Small intestine (tissue), 7 donors: ENCODE results near the gene DCAF8. TPM values are rescaled to one million over a fixed set of nuclear protein-coding genes. Genes with fewer than 3 reads are reported as not detected.

ENCODE experiments used
- DNase-seq, 2 donors: peaks; one replicate each; pipeline versions ENCODE4 v3.0.0 to v3.0.0-alpha.2; 2013
- FAIRE-seq: peaks from 2 replicates; lab custom pipeline; 2012; peaks lifted over from hg19 to GRCh38; lab: Jason Lieb, UNC
- H3K27ac ChIP-seq, 3 donors: one replicate each; pipeline ENCODE4 v1.5.1; 2013; ENCODE audit warnings: low read length in 2 of 3, mild to moderate bottlenecking in 2 of 3, control low read depth in 1 of 3, inconsistent platforms in 1 of 3, low read depth in 1 of 3, moderate library complexity in 1 of 3
- H3K27me3 ChIP-seq, 3 donors: one replicate each; pipeline ENCODE4 v1.6.1; 2013; ENCODE audit warnings: low read length in 3 of 3, inconsistent platforms in 1 of 3; ENCODE audit not compliant: control insufficient read depth in 3 of 3, insufficient read depth in 3 of 3
- H3K36me3 ChIP-seq, 3 donors: one replicate each; pipeline ENCODE4 v1.6.1; 2013; ENCODE audit warnings: low read length in 3 of 3, inconsistent platforms in 1 of 3, low read depth in 1 of 3, mild to moderate bottlenecking in 1 of 3, moderate library complexity in 1 of 3; ENCODE audit not compliant: control insufficient read depth in 3 of 3, insufficient read depth in 2 of 3
- H3K4me1 ChIP-seq, 3 donors: one replicate each; pipeline ENCODE4 v1.6.1; 2013; ENCODE audit warnings: low read length in 2 of 3, inconsistent platforms in 1 of 3, low read depth in 1 of 3, mild to moderate bottlenecking in 1 of 3, moderate library complexity in 1 of 3; ENCODE audit not compliant: control insufficient read depth in 3 of 3, insufficient read depth in 2 of 3
- H3K4me3 ChIP-seq, 3 donors: one replicate each; pipeline ENCODE4 v1.5.1; 2013; ENCODE audit warnings: low read length in 3 of 3, control low read depth in 1 of 3, inconsistent platforms in 1 of 3, low read depth in 1 of 3, mild to moderate bottlenecking in 1 of 3, moderate library complexity in 1 of 3
- H3K9me3 ChIP-seq, 2 donors: one replicate each; pipeline ENCODE4 v1.6.1; 2013; ENCODE audit warnings: low read depth in 1 of 2, low read length in 1 of 2; ENCODE audit not compliant: control insufficient read depth in 2 of 2, insufficient read depth in 1 of 2
- WGBS, 3 donors: extraction: QIAGEN DNeasy Blood & Tissue Kit; methylation state at CpG; one replicate each; pipeline ENCODE4 v1.1.7; 2013; 5-methylcytosine and 5-hydroxymethylcytosine counted together
- polyA plus RNA-seq, 4 donors: library from polyadenylated mRNA; stranded (reverse) in 3 of 4; unstranded in 1 of 4; fragments of 200-250 nt in 3 of 4; fragments of 120-200 nt in 1 of 4; gene quantifications; one replicate each; pipeline versions ENCODE4 v1.2.1 to v1.2.3, GENCODE V29; 2013
- donor health status: healthy with polysubstance abuse.
- donor health status: control.
- donor health status: control.
- donor health status: Bipolar disorder and iron deficiency.
- donor health status: healthy.

The DCAF8 gene
- polyA plus RNA-seq, 4 donors, result 43.5 to 145 (median 59.1) TPM

GRCh38 chr1:160257411-160258015 is 4.8 kb downstream of the DCAF8 start:
- FAIRE-seq (no peak), DNase-seq (no peak)
- no peaks in the 10 kb centered on the region for H3K9me3 ChIP-seq
- H3K4me1 ChIP-seq, result peaks cover 3 to 10% (median 5%) of the 10 kb centered on the region in 3 donors
- peaks cover 0 to 10% (median 0%) of the 10 kb centered on the region in 3 donors for H3K36me3 ChIP-seq
- H3K27me3 ChIP-seq, result no peaks in the 10 kb centered on the region
- 96 to 97% (median 96%) methylated on average over 6 of the region's 6 CpGs for WGBS, 3 donors
- no peak overlapping the region for H3K27ac ChIP-seq
- H3K4me3 ChIP-seq, result no peak overlapping the region

DNA sequence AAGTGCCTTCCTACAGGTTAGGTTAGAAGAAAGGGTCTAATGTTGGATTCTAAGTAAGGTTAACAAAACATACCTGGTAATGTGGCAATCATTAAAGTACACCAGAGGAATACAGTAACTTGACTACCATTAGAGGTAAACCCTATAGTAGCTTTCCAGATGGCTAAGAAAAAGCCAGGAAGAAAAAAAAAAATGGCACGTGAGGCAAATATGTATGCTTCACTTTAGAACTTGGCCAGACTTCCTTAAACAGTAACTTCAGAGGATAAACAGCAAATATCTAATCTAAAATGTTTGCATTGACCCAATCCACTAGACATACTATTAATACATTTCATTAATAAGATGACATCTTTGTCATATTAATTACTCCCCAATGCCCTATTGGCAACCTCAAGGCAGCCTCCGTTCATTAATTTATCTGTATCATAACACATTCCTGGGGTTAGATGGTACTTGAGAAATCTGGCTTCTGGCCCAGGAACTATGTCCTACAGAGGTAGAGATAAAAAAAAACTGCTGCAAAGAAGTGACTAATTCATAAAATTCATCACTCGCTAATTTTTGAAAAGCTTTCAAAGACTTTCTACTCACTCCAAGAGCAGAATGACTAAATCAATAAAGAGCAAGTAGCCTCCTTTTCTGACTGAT is 5.8 kb downstream of the DCAF8 start:
- Histone ChIP-seq H3K4me1 (peaks cover 3 to 10% (median 5%) of the 10 kb centered on the region in 3 donors), H3K4me3 (no peak overlapping the region), H3K27me3 (no peaks in the 10 kb centered on the region), H3K27ac (no peak overlapping the region), H3K9me3 (no peaks in the 10 kb centered on the region), H3K36me3 (peaks cover 0 to 10% (median 0%) of the 10 kb centered on the region in 3 donors)
- DNase-seq (no peak), FAIRE-seq (no peak)
- WGBS, 3 donors, result 19 to 32% (median 26%) methylated on average over 3 of the region's 3 CpGs

GRCh38 chr1:160255781-160256300 is 6.5 kb downstream of the DCAF8 start:
- FAIRE-seq (no peak), DNase-seq (no peak)
- Histone ChIP-seq H3K4me3 (no peak overlapping the region), H3K4me1 (peaks cover 2 to 6% (median 3%) of the 10 kb centered on the region in 3 donors), H3K9me3 (no peaks in the 10 kb centered on the region), H3K27me3 (no peaks in the 10 kb centered on the region), H3K27ac (no peak overlapping the region), H3K36me3 (peaks cover 0 to 12% (median 0%) of the 10 kb centered on the region in 3 donors)
- WGBS, 3 donors, result 84 to 92% (median 91%) methylated on average over 4 of the region's 4 CpGs

- peak; percentile 77 to 78 for DNase-seq
- H3K9me3 ChIP-seq, result no peaks in the 10 kb centered on the region
- 60 to 70% (median 68%) methylated on average over 5 of the region's 5 CpGs for WGBS, 3 donors
- H3K27ac ChIP-seq, result no peak overlapping the region
- peaks cover 0 to 8% (median 0%) of the 10 kb centered on the region in 3 donors for H3K36me3 ChIP-seq
- FAIRE-seq, result no peak
- H3K4me3 ChIP-seq, result no peak overlapping the region
- no peaks in the 10 kb centered on the region for H3K4me1 ChIP-seq
- H3K27me3 ChIP-seq, result no peaks in the 10 kb centered on the region
These were observed 10.4 kb downstream of the DCAF8 start for GRCh38 chr1:160251687-160252526.

DNA sequence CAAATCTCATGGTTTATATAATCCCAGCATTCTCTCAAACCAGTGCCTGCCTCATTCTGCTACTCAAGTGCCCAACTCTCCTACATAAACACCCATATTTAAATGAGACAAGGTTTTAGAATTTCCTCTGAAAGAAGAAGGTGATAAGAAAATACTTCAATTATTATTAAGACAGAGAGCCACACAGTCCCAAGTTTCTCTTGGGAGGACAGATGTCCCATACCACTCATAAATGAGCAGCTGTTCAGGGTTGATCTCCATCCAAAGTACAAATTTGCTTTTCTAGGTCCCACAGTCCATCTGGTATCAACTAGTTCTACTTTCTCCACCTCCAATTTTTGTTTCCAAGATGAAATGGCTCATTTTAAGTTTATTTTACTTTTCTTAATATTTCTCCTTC is 11.3 kb downstream of the DCAF8 start:
- no peak overlapping the region for H3K27ac ChIP-seq
- FAIRE-seq (no peak), DNase-seq (peak; percentile 18 to 22)

DNA sequence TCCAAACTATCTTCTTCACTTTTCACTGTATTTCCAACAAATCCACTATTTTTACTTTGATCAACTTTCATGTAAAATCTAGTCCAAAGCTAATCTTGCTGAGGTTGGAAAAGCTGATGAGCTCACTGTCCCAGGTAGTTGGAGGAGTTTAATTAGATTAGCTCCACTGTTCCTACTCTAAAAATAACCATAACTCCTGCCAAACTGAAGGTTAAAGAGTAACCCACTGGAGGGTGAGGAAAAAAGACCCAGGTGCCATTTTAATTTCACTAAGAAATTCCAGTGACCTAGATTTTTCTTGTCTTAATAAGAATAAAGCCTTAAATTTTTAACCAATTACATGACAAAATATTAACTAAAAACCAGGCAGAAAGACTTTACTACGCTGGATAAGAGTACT is 15.3 kb downstream of the DCAF8 start:
- no peak overlapping the region for H3K4me3 ChIP-seq
- no peaks in the 10 kb centered on the region for H3K9me3 ChIP-seq
- FAIRE-seq (no peak), DNase-seq (no peak)
- H3K27me3 ChIP-seq, result no peaks in the 10 kb centered on the region
- no peaks in the 10 kb centered on the region for H3K4me1 ChIP-seq
- no peak overlapping the region for H3K27ac ChIP-seq
- H3K36me3 ChIP-seq, result peaks cover 3 to 7% (median 6%) of the 10 kb centered on the region in 3 donors
- 97 to 100% (median 100%) methylated on average over 1 of the region's 1 CpG for WGBS, 3 donors

More for the DNA sequence above, 11.3 kb downstream of the DCAF8 start:
- H3K9me3 ChIP-seq, result no peaks in the 10 kb centered on the region
- H3K36me3 ChIP-seq, result peaks cover 0 to 8% (median 0%) of the 10 kb centered on the region in 3 donors
- no peaks in the 10 kb centered on the region for H3K27me3 ChIP-seq
- no peak overlapping the region for H3K4me3 ChIP-seq
- H3K4me1 ChIP-seq, result no peaks in the 10 kb centered on the region

GRCh38 chr1:160245434-160245833 is 16.9 kb downstream of the DCAF8 start:
- Histone ChIP-seq H3K27me3 (no peaks in the 10 kb centered on the region), H3K9me3 (no peaks in the 10 kb centered on the region), H3K4me3 (no peak overlapping the region), H3K36me3 (peaks cover 3 to 10% (median 7%) of the 10 kb centered on the region in 3 donors), H3K27ac (no peak overlapping the region), H3K4me1 (no peaks in the 10 kb centered on the region)
- DNase-seq, result no peak
- WGBS, 3 donors, result 95 to 100% (median 97%) methylated on average over 1 of the region's 1 CpG
- FAIRE-seq, result no peak

GRCh38 chr1:160244209-160244608 is 18.1 kb downstream of the DCAF8 start:
- WGBS, 3 donors, result 91 to 93% (median 93%) methylated on average over 1 of the region's 1 CpG
- Histone ChIP-seq H3K4me3 (no peak overlapping the region), H3K9me3 (no peaks in the 10 kb centered on the region), H3K27ac (no peak overlapping the region), H3K4me1 (no peaks in the 10 kb centered on the region), H3K36me3 (peaks cover 9 to 19% (median 15%) of the 10 kb centered on the region in 3 donors), H3K27me3 (no peaks in the 10 kb centered on the region)
- FAIRE-seq (no peak), DNase-seq (no peak)
